Measurements from ENCODE around the gene LRRFIP1. TPM values are rescaled to one million over a fixed set of nuclear protein-coding genes. Genes with fewer than 3 reads are reported as not detected.

LRRFIP1 gene
- polyA plus RNA-seq, 1 donor (not counting 4 experiments of a cell fraction or from before 2014, with no cell fraction given), result 115 TPM

DNA sequence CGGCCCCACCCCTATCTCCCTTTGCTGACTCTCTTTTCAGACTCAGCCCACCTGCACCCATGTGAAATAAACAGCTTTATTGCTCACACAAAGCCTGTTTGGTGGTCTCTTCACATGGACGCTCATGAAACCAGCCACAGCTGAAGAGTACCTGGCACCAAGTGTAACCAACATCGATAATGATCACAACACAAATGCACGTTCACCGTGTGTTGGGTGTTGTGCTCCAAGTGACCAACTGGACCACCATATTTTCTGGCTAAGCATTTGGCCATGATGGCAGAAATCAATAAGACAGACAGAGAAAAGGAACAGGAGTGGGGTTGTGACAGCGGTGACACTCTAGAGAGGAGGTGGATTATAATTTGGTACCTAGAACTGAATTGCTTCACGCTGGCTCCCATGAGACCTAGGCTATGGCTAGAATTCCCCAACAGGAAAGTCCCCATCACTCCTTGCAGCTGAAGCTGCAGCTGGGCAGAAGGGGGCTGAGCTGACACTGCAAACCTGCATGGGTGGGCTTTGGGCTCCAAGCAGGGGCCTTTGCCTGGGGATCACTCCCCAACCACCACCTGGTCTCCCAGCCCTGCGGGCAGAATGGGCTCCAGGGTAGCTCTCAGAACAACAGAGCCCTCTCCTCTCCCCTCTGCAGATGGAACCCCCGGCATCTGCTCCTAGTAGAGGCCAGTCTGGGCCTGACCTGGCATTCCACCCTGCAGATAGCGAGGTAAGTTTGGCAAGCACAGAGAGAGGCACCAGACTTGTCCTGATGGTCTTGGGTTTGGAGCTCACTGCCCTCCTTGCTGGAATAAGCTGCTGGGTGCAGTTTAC is 14.6 kb upstream of the LRRFIP1 start:
- TF ChIP-seq, protein P1, sequence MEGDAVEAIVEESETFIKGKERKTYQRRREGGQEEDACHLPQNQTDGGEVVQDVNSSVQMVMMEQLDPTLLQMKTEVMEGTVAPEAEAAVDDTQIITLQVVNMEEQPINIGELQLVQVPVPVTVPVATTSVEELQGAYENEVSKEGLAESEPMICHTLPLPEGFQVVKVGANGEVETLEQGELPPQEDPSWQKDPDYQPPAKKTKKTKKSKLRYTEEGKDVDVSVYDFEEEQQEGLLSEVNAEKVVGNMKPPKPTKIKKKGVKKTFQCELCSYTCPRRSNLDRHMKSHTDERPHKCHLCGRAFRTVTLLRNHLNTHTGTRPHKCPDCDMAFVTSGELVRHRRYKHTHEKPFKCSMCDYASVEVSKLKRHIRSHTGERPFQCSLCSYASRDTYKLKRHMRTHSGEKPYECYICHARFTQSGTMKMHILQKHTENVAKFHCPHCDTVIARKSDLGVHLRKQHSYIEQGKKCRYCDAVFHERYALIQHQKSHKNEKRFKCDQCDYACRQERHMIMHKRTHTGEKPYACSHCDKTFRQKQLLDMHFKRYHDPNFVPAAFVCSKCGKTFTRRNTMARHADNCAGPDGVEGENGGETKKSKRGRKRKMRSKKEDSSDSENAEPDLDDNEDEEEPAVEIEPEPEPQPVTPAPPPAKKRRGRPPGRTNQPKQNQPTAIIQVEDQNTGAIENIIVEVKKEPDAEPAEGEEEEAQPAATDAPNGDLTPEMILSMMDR (optimal IDR thresholded peaks at IDR 0.05 in 1 of 3, IDR thresholded peaks at IDR 0.05 in 1 of 3, conservative IDR thresholded peaks at IDR 0.05 in 1 of 3; ENCODE audit: extremely low read depth in 1 of 3, insufficient read depth in 2 of 3, low read length in 3 of 3), result no peak
- no peak for TF ChIP-seq EZH2 (IDR thresholded peaks at IDR 0.05; ENCODE audit: low read length)
- dilution Hi-C loops (cut with MboI; ENCODE audit: extremely low pct_ligation_motif_present, low sequenced_read_pairs), result no loop called here

DNA sequence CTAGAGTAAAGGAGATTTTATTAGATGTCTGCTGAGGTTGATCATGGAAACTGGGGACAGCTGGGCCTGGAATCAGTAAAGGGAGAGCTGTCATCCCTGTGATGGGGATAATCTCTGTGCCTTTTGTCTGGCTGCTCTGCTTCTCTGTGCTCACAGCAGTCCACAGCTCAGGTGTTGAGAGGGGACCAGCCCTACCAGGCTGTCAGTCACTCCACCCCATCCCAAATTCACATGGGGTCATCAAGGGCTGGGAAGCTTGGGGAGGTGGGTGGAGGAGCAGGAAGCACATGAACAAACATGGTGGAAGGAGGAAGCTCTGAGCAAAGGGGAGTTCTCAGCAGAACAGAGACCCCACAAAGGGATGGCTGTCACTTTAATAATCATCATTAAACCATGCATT is 13.7 kb upstream of the LRRFIP1 start:
- H3K36me3 ChIP-seq (ENCODE audit: control insufficient read depth in 2 of 2, extremely low read depth in 1 of 2, insufficient read depth in 2 of 2, low read length in 2 of 2), result no peaks in the 10 kb centered on the region
- no peaks in the 10 kb centered on the region for H3K9me1 ChIP-seq (ENCODE audit: control insufficient read depth, extremely low read depth, insufficient read depth, low read length)
- DNase-seq (ENCODE audit: low read depth, low spot score), result no peak
- FAIRE-seq, result no peak
- H2AFZ ChIP-seq (ENCODE audit: control insufficient read depth, low read length), result no peak overlapping the region
- H3K79me2 ChIP-seq (ENCODE audit: control insufficient read depth, insufficient read depth, low read length), result no peaks in the 10 kb centered on the region
- H3K4me2 ChIP-seq (ENCODE audit: control insufficient read depth, extremely low read depth, insufficient read depth, low read depth, low read length), result no peak overlapping the region
- peaks cover 5% of the 10 kb centered on the region for H3K27me3 ChIP-seq (ENCODE audit: control insufficient read depth, extremely low read depth, insufficient read depth, low read length)
- no peaks in the 10 kb centered on the region for H3K9me3 ChIP-seq (ENCODE audit: control insufficient read depth, low read depth, low read length)
- no peaks in the 10 kb centered on the region for H3K4me1 ChIP-seq (ENCODE audit: control insufficient read depth, extremely low read depth, insufficient read depth, low read length)
- no peak overlapping the region for H3K4me3 ChIP-seq (ENCODE audit: control insufficient read depth in 2 of 3, extremely low read depth in 1 of 3, insufficient read depth in 2 of 3, low read depth in 1 of 3, low read length in 3 of 3)
- H3K27ac ChIP-seq (ENCODE audit: control insufficient read depth, insufficient read depth, low read length), result no peak overlapping the region
- no peak overlapping the region for H3K9ac ChIP-seq (ENCODE audit: control insufficient read depth, extremely low read depth, insufficient read depth, low read length)
- dilution Hi-C loops (cut with MboI; ENCODE audit: extremely low pct_ligation_motif_present, low sequenced_read_pairs), result no loop called here
- TF ChIP-seq EZH2 (IDR thresholded peaks at IDR 0.05; ENCODE audit: low read length), result no peak
- TF ChIP-seq, protein P1 (optimal IDR thresholded peaks at IDR 0.05 in 1 of 3, IDR thresholded peaks at IDR 0.05 in 1 of 3, conservative IDR thresholded peaks at IDR 0.05 in 1 of 3; ENCODE audit: extremely low read depth in 1 of 3, insufficient read depth in 2 of 3, low read length in 3 of 3), result no peak
- no peaks in the 10 kb centered on the region for H4K20me1 ChIP-seq (ENCODE audit: control insufficient read depth, extremely low read depth, insufficient read depth, low read length)

More for the DNA sequence above, 14.6 kb upstream of the LRRFIP1 start:
- H3K4me3 ChIP-seq (ENCODE audit: control insufficient read depth in 2 of 3, extremely low read depth in 1 of 3, insufficient read depth in 2 of 3, low read depth in 1 of 3, low read length in 3 of 3), result no peak overlapping the region
- FAIRE-seq (no peak), DNase-seq (ENCODE audit: low read depth, low spot score) (no peak)
- H3K4me2 ChIP-seq (ENCODE audit: control insufficient read depth, extremely low read depth, insufficient read depth, low read depth, low read length), result no peak overlapping the region
- no peaks in the 10 kb centered on the region for H3K9me1 ChIP-seq (ENCODE audit: control insufficient read depth, extremely low read depth, insufficient read depth, low read length)
- H3K9me3 ChIP-seq (ENCODE audit: control insufficient read depth, low read depth, low read length), result no peaks in the 10 kb centered on the region
- no peaks in the 10 kb centered on the region for H3K4me1 ChIP-seq (ENCODE audit: control insufficient read depth, extremely low read depth, insufficient read depth, low read length)
- no peak overlapping the region for H3K9ac ChIP-seq (ENCODE audit: control insufficient read depth, extremely low read depth, insufficient read depth, low read length)
- H3K36me3 ChIP-seq (ENCODE audit: control insufficient read depth in 2 of 2, extremely low read depth in 1 of 2, insufficient read depth in 2 of 2, low read length in 2 of 2), result no peaks in the 10 kb centered on the region
- H3K27me3 ChIP-seq (ENCODE audit: control insufficient read depth, extremely low read depth, insufficient read depth, low read length), result peaks cover 5% of the 10 kb centered on the region
- no peak overlapping the region for H2AFZ ChIP-seq (ENCODE audit: control insufficient read depth, low read length)
- H3K79me2 ChIP-seq (ENCODE audit: control insufficient read depth, insufficient read depth, low read length), result no peaks in the 10 kb centered on the region
- no peaks in the 10 kb centered on the region for H4K20me1 ChIP-seq (ENCODE audit: control insufficient read depth, extremely low read depth, insufficient read depth, low read length)
- no peak overlapping the region for H3K27ac ChIP-seq (ENCODE audit: control insufficient read depth, insufficient read depth, low read length)
